ENCODE measurements around the gene C12orf42. TPM values are rescaled to one million over a fixed set of nuclear protein-coding genes. Genes with fewer than 3 reads are reported as not detected.

The C12orf42 gene
- total and polyA plus RNA-seq, 2 donors (not counting 1 experiment from before 2014, with no cell fraction given): 25.6 to 138 TPM

DNA sequence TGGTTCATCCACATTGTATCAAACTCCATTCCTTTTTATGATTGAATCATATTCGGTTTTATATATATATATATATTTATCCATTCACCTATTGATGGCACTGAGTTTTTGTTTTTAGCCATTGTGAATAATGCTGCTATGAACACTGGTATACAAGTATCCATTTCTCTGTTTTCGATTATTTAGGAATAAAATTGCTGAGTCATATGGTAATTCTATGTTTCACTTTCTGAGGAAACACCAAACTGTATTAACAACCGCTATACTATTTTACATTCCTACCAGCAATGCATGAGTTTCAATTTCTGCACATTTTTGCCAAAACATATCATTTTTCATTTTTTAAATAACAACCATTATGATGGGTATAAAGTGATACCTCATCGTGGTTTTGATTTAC is 104.7 kb downstream of the C12orf42 start:
- no peak for TF ChIP-seq EZH2 (IDR thresholded peaks at IDR 0.05; ENCODE audit: borderline replicate concordance, insufficient read depth, low read depth, low read length, poor library complexity, severe bottlenecking)
- TF ChIP-seq, protein P1, sequence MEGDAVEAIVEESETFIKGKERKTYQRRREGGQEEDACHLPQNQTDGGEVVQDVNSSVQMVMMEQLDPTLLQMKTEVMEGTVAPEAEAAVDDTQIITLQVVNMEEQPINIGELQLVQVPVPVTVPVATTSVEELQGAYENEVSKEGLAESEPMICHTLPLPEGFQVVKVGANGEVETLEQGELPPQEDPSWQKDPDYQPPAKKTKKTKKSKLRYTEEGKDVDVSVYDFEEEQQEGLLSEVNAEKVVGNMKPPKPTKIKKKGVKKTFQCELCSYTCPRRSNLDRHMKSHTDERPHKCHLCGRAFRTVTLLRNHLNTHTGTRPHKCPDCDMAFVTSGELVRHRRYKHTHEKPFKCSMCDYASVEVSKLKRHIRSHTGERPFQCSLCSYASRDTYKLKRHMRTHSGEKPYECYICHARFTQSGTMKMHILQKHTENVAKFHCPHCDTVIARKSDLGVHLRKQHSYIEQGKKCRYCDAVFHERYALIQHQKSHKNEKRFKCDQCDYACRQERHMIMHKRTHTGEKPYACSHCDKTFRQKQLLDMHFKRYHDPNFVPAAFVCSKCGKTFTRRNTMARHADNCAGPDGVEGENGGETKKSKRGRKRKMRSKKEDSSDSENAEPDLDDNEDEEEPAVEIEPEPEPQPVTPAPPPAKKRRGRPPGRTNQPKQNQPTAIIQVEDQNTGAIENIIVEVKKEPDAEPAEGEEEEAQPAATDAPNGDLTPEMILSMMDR (IDR thresholded peaks at IDR 0.05): no peak
- H3K4me1 ChIP-seq (ENCODE audit: control insufficient read depth in 2 of 2, insufficient read depth in 2 of 2, low read length in 2 of 2): peaks cover 9 to 16% of the 10 kb centered on the region in 2 donors
- WGBS (ENCODE audit: insufficient coverage): no CpG with 5 or more reads among the region's 4 CpGs
- Mint-ChIP-seq H3K4me3 (no peak overlapping the region), H3K27me3 (no peaks in the 10 kb centered on the region), H3K9me3 (ENCODE audit: insufficient read depth) (no peaks in the 10 kb centered on the region), H3K4me1 (peaks cover 21% of the 10 kb centered on the region), H3K27ac (no peak overlapping the region)
- peaks cover 9% of the 10 kb centered on the region for H4K20me1 ChIP-seq (ENCODE audit: control insufficient read depth, insufficient read depth, low read length, poor library complexity, severe bottlenecking)
- H3K9ac ChIP-seq (ENCODE audit: low read length): no peak overlapping the region
- intact Hi-C loops (cut with micrococcal nuclease): loop anchor here (5.0 kb wide), 1 partner anchor 106 kb away; the partner anchor contains the start of gene C12orf42
- H3K36me3 ChIP-seq (replicated peaks in 1 of 2; ENCODE audit: control extremely low read depth in 1 of 2, control insufficient read depth in 1 of 2, extremely low read depth in 1 of 2, insufficient read depth in 2 of 2, low read length in 1 of 2): no peaks in the 10 kb centered on the region
- no peak for DNase-seq
- no peak overlapping the region for H3K27ac ChIP-seq (ENCODE audit: low read length in 2 of 2)
- POLR2A ChIA-PET: no interaction called here
- H3K4me3 ChIP-seq (ENCODE audit: control extremely low read depth in 1 of 5, extremely low read depth in 1 of 5, insufficient read depth in 1 of 5, low read depth in 2 of 5, low read length in 4 of 5): no peak overlapping the region
- H3K4me2 ChIP-seq (replicated peaks; ENCODE audit: low read depth, low read length, poor library complexity, severe bottlenecking): no peak overlapping the region
- peaks cover 0 to 4% (median 1%) of the 10 kb centered on the region in 3 donors for H3K9me3 ChIP-seq (ENCODE audit: control extremely low read depth in 1 of 3, control insufficient read depth in 2 of 3, insufficient read depth in 1 of 3, low read length in 2 of 3)
- H3K27me3 ChIP-seq (replicated peaks in 1 of 4; ENCODE audit: control extremely low read depth in 1 of 4, control insufficient read depth in 3 of 4, insufficient read depth in 4 of 4, low read length in 3 of 4): no peaks in the 10 kb centered on the region
- peaks cover 12% of the 10 kb centered on the region for H3K79me2 ChIP-seq (ENCODE audit: control insufficient read depth, insufficient read depth, low read length)
- H2AFZ ChIP-seq (ENCODE audit: insufficient read depth, low read depth, low read length, poor library complexity, severe bottlenecking): no peak overlapping the region
- CTCF ChIA-PET: no interaction called here
- no peak for ATAC-seq (ENCODE audit: low read depth)

DNA sequence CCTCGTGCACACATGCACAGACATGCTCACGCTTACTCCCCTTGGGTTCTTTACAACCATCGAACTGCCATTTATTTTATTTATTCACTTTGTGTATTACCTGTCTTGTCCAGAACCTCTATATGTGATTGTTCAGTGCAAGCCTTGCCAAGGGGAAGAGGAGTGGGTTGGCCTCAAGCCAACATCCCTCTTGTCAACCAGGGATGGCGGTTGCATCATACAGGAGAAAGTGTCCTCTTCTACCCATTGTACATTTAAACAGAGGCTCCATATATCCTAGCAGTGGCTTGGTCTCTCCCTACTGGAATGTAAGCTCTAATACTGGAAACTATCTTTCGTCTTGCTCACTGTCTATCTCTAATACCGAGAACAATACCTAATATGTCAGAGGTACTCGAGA is 108.4 kb downstream of the C12orf42 start:
- ChIA-PET CTCF (no interaction called here), POLR2A (no interaction called here)
- Histone ChIP-seq H3K4me1 (ENCODE audit: control insufficient read depth in 2 of 2, insufficient read depth in 2 of 2, low read length in 2 of 2) (peaks cover under 1 to 6% of the 10 kb centered on the region in 2 donors), H3K27ac (ENCODE audit: low read length in 2 of 2) (no peak overlapping the region), H2AFZ (ENCODE audit: insufficient read depth, low read depth, low read length, poor library complexity, severe bottlenecking) (no peak overlapping the region), H3K4me2 (replicated peaks; ENCODE audit: low read depth, low read length, poor library complexity, severe bottlenecking) (no peak overlapping the region), H4K20me1 (ENCODE audit: control insufficient read depth, insufficient read depth, low read length, poor library complexity, severe bottlenecking) (peaks cover under 1% of the 10 kb centered on the region), H3K4me3 (ENCODE audit: control extremely low read depth in 1 of 5, extremely low read depth in 1 of 5, insufficient read depth in 1 of 5, low read depth in 2 of 5, low read length in 4 of 5) (no peak overlapping the region), H3K27me3 (replicated peaks in 1 of 4; ENCODE audit: control extremely low read depth in 1 of 4, control insufficient read depth in 3 of 4, insufficient read depth in 4 of 4, low read length in 3 of 4) (no peaks in the 10 kb centered on the region), H3K79me2 (ENCODE audit: control insufficient read depth, insufficient read depth, low read length) (peaks cover 12% of the 10 kb centered on the region), H3K36me3 (replicated peaks in 1 of 2; ENCODE audit: control extremely low read depth in 1 of 2, control insufficient read depth in 1 of 2, extremely low read depth in 1 of 2, insufficient read depth in 2 of 2, low read length in 1 of 2) (no peaks in the 10 kb centered on the region), H3K9me3 (ENCODE audit: control extremely low read depth in 1 of 3, control insufficient read depth in 2 of 3, insufficient read depth in 1 of 3, low read length in 2 of 3) (peaks cover 0 to 1% (median 0%) of the 10 kb centered on the region in 3 donors), H3K9ac (ENCODE audit: low read length) (no peak overlapping the region)
- no peak for ATAC-seq (ENCODE audit: low read depth)
- Mint-ChIP-seq H3K4me3 (no peak overlapping the region), H3K27me3 (no peaks in the 10 kb centered on the region), H3K27ac (no peak overlapping the region), H3K9me3 (ENCODE audit: insufficient read depth) (no peaks in the 10 kb centered on the region), H3K4me1 (peaks cover 7% of the 10 kb centered on the region)
- WGBS (ENCODE audit: insufficient coverage): 97% methylated on average over 4 of the region's 7 CpGs
- intact Hi-C loops (cut with micrococcal nuclease): no loop called here
- DNase-seq: no peak
- TF ChIP-seq, protein P1 (IDR thresholded peaks at IDR 0.05): no peak
- TF ChIP-seq EZH2 (IDR thresholded peaks at IDR 0.05; ENCODE audit: borderline replicate concordance, insufficient read depth, low read depth, low read length, poor library complexity, severe bottlenecking): no peak
